ENCODE measurements around the gene FUT7.

The FUT7 gene

GRCh38 chr9:137062384-137062783 is 30.5 kb upstream of the FUT7 start:
- no peak overlapping the region for H3K27ac ChIP-seq

GRCh38 chr9:137058521-137059234 is 26.8 kb upstream of the FUT7 start:
- H3K4me3 ChIP-seq: no peak overlapping the region
- no peak overlapping the region for H3K9ac ChIP-seq (ENCODE audit: insufficient read length)
- DNase-seq (ENCODE audit: low read depth, low spot score): no peak
- H3K9me3 ChIP-seq (ENCODE audit: low read depth, low read length): no peaks in the 10 kb centered on the region
- no peak overlapping the region for H3K27ac ChIP-seq
- H3K36me3 ChIP-seq (ENCODE audit: insufficient read depth, low read length): no peaks in the 10 kb centered on the region
- TF ChIP-seq EZH2 (IDR thresholded peaks at IDR 0.05): no peak

More at GRCh38 chr9:137062384-137062783, 30.5 kb upstream of the FUT7 start:
- H3K9me3 ChIP-seq (ENCODE audit: low read depth, low read length): no peaks in the 10 kb centered on the region
- no peak overlapping the region for H3K9ac ChIP-seq (ENCODE audit: insufficient read length)
- TF ChIP-seq POLR2AphosphoS5 (IDR thresholded peaks at IDR 0.05; ENCODE audit: borderline replicate concordance, low read depth, low read length) (no peak; the same call in 1 of the 2 replicates), FOXP2 (optimal IDR thresholded peaks at IDR 0.05; ENCODE audit: control extremely low read depth, extremely low read length, insufficient read depth) (no peak), EZH2 (IDR thresholded peaks at IDR 0.05) (no peak)
- H3K4me3 ChIP-seq: no peak overlapping the region
- peaks cover 4% of the 10 kb centered on the region; the same call in 1 of the 2 replicates for H3K36me3 ChIP-seq (ENCODE audit: insufficient read depth, low read length)
- DNase-seq (ENCODE audit: low read depth, low spot score): no peak

DNA sequence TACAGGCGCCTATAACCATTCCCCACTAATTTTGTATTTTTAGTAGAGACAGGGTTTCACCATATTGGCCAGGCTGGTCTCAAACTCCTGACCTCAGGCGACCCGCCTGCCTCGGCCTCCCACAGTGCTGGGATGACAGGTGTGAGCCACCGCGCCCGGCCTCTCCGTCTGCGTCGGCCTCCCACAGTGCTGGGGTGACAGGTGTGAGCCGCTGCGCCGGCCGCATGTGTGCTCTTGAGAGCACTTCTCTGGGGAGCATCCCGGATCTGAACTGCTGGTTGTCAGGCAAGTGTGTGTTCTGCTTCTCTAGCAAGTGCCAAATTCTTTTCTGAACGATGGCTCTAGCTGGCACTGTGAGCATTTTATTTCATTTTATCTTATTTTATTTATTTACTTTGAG is 25.7 kb upstream of the FUT7 start:
- no peak overlapping the region for H3K9ac ChIP-seq (ENCODE audit: insufficient read length)
- H3K36me3 ChIP-seq (ENCODE audit: insufficient read depth, low read length): no peaks in the 10 kb centered on the region
- no peak overlapping the region for H3K27ac ChIP-seq
- TF ChIP-seq EZH2 (IDR thresholded peaks at IDR 0.05) (no peak), FOXP2 (optimal IDR thresholded peaks at IDR 0.05; ENCODE audit: control extremely low read depth, extremely low read length, insufficient read depth) (no peak), POLR2AphosphoS5 (IDR thresholded peaks at IDR 0.05; ENCODE audit: borderline replicate concordance, low read depth, low read length) (no peak)
- no peak overlapping the region for H3K4me3 ChIP-seq
- H3K9me3 ChIP-seq (ENCODE audit: low read depth, low read length): no peaks in the 10 kb centered on the region
- no peak for DNase-seq (ENCODE audit: low read depth, low spot score)

GRCh38 chr9:137056739-137057415 is 25.0 kb upstream of the FUT7 start:
- no peak for DNase-seq (ENCODE audit: low read depth, low spot score)
- H3K27ac ChIP-seq: no peak overlapping the region
- no peaks in the 10 kb centered on the region for H3K36me3 ChIP-seq (ENCODE audit: insufficient read depth, low read length)
- no peak overlapping the region for H3K4me3 ChIP-seq
- no peak overlapping the region for H3K9ac ChIP-seq (ENCODE audit: insufficient read length)
- TF ChIP-seq POLR2AphosphoS5 (IDR thresholded peaks at IDR 0.05; ENCODE audit: borderline replicate concordance, low read depth, low read length) (no peak), FOXP2 (optimal IDR thresholded peaks at IDR 0.05; ENCODE audit: control extremely low read depth, extremely low read length, insufficient read depth) (no peak), EZH2 (IDR thresholded peaks at IDR 0.05) (no peak)
- H3K9me3 ChIP-seq (ENCODE audit: low read depth, low read length): no peaks in the 10 kb centered on the region

GRCh38 chr9:137055385-137056364 is 23.8 kb upstream of the FUT7 start:
- Histone ChIP-seq H3K9me3 (ENCODE audit: low read depth, low read length) (no peaks in the 10 kb centered on the region), H3K9ac (ENCODE audit: insufficient read length) (no peak overlapping the region), H3K4me3 (no peak overlapping the region), H3K27ac (no peak overlapping the region), H3K36me3 (ENCODE audit: insufficient read depth, low read length) (no peaks in the 10 kb centered on the region)
- TF ChIP-seq POLR2AphosphoS5 (IDR thresholded peaks at IDR 0.05; ENCODE audit: borderline replicate concordance, low read depth, low read length) (no peak), FOXP2 (optimal IDR thresholded peaks at IDR 0.05; ENCODE audit: control extremely low read depth, extremely low read length, insufficient read depth) (no peak), EZH2 (IDR thresholded peaks at IDR 0.05) (no peak)
- no peak for DNase-seq (ENCODE audit: low read depth, low spot score)

- no peaks in the 10 kb centered on the region for H3K36me3 ChIP-seq (ENCODE audit: insufficient read depth, low read length)
- no peak for DNase-seq (ENCODE audit: low read depth, low spot score)
- no peak overlapping the region for H3K9ac ChIP-seq (ENCODE audit: insufficient read length)
- no peaks in the 10 kb centered on the region for H3K9me3 ChIP-seq (ENCODE audit: low read depth, low read length)
- TF ChIP-seq FOXP2 (optimal IDR thresholded peaks at IDR 0.05; ENCODE audit: control extremely low read depth, extremely low read length, insufficient read depth): no peak
- no peak for TF ChIP-seq EZH2 (IDR thresholded peaks at IDR 0.05)
- no peak for TF ChIP-seq POLR2AphosphoS5 (IDR thresholded peaks at IDR 0.05; ENCODE audit: borderline replicate concordance, low read depth, low read length)
- H3K27ac ChIP-seq: no peak overlapping the region
- H3K4me3 ChIP-seq: no peak overlapping the region
These were observed 23.1 kb upstream of the FUT7 start for GRCh38 chr9:137054932-137055384.

GRCh38 chr9:137053944-137054931 is 22.4 kb upstream of the FUT7 start, which contains the start of gene ENTPD2:
TSS of gene ENTPD2 (minus strand) at chr9:137054061. CDS start at chr9:137053997, 64 bp downstream.
- peak within 1 kb of the TSS; percentile 63 for H3K4me3 ChIP-seq
- no peak for TF ChIP-seq POLR2AphosphoS5 (IDR thresholded peaks at IDR 0.05; ENCODE audit: borderline replicate concordance, low read depth, low read length)
- TF ChIP-seq FOXP2 (optimal IDR thresholded peaks at IDR 0.05; ENCODE audit: control extremely low read depth, extremely low read length, insufficient read depth): no peak
- no peak for TF ChIP-seq EZH2 (IDR thresholded peaks at IDR 0.05)
- H3K27ac ChIP-seq: no peak within 1 kb of the TSS
- no peaks in the 10 kb centered on the region for H3K9me3 ChIP-seq (ENCODE audit: low read depth, low read length)
- H3K9ac ChIP-seq (ENCODE audit: insufficient read length): no peak within 1 kb of the TSS
- no peak for DNase-seq (ENCODE audit: low read depth, low spot score)
- H3K36me3 ChIP-seq (ENCODE audit: insufficient read depth, low read length): no peaks in the 10 kb centered on the region
